GM23338 (cell line): ENCODE data around the gene AARS2. TPM values are rescaled to one million over a fixed set of nuclear protein-coding genes. Genes with fewer than 3 reads are reported as not detected.

Experiments
- ATAC-seq: fragments of 200-7000 bp; cut with Tn5 transposase; 3 replicates; pipeline ENCODE4 v1.9.1; 2020
- DNase-seq: peaks from one replicate; pipeline ENCODE4 v3.0.0-alpha.2; 2015; ENCODE audit warnings: low spot score
- H2AFZ ChIP-seq: fragments of 200-600 bp; sonication (generic); 2 replicates; pipeline ENCODE4 v1.8.0; 2016; ENCODE audit warnings: antibody characterized with exemption, mild to moderate bottlenecking, moderate library complexity
- H3F3A ChIP-seq: fragments of 200-600 bp; sonication (generic); replicated peaks from 2 replicates; pipeline ENCODE4 v1.8.0; 2017; ENCODE audit warnings: antibody characterized with exemption, mixed run types, low read depth
- H3K27ac ChIP-seq: fragments of 200-600 bp; sonication (generic); 2 replicates; pipeline ENCODE4 v1.6.1; 2016; ENCODE audit warnings: low read depth
- H3K27me3 ChIP-seq: fragments of 200-600 bp; sonication (generic); 2 replicates; pipeline ENCODE4 v1.8.0; 2016; ENCODE audit warnings: mild to moderate bottlenecking, mixed run types, moderate library complexity; ENCODE audit not compliant: insufficient read depth
- H3K36me3 ChIP-seq: fragments of 200-600 bp; sonication (generic); 2 replicates; pipeline ENCODE4 v1.8.0; 2016; ENCODE audit warnings: mild to moderate bottlenecking; ENCODE audit not compliant: insufficient read depth
- H3K4me1 ChIP-seq: fragments of 200-600 bp; sonication (generic); 2 replicates; pipeline ENCODE4 v1.8.0; 2016; ENCODE audit warnings: mild to moderate bottlenecking, moderate library complexity; ENCODE audit not compliant: insufficient read depth
- H3K4me2 ChIP-seq: fragments of 200-600 bp; sonication (generic); 2 replicates; pipeline ENCODE4 v1.7.1; 2017; ENCODE audit warnings: mixed run types
- H3K4me3 ChIP-seq: fragments of 200-600 bp; sonication (generic); 2 replicates; pipeline ENCODE4 v1.6.1; 2016; ENCODE audit warnings: mixed run types
- H3K79me2 ChIP-seq: fragments of 200-600 bp; sonication (generic); replicated peaks from 2 replicates; pipeline ENCODE4 v1.8.0; 2017; ENCODE audit warnings: mild to moderate bottlenecking; ENCODE audit not compliant: insufficient read depth
- H3K9me2 ChIP-seq: fragments of 200-600 bp; sonication (generic); 2 replicates; pipeline ENCODE4 v1.8.0; 2017; ENCODE audit not compliant: insufficient read depth
- H4K20me1 ChIP-seq: fragments of 200-600 bp; sonication (generic); replicated peaks from 2 replicates; pipeline ENCODE4 v1.8.0; 2017; ENCODE audit warnings: mild to moderate bottlenecking; ENCODE audit not compliant: insufficient read depth
- H3K27ac Mint-ChIP-seq: 2 replicates; pipeline ENCODE4 v1.8.0; 2020; ENCODE audit warnings: inconsistent platforms, mild to moderate bottlenecking, moderate library complexity, mixed read lengths
- H3K27me3 Mint-ChIP-seq: 3 replicates; pipeline ENCODE4 v1.8.0; 2022; ENCODE audit warnings: low read depth, mild to moderate bottlenecking, moderate library complexity, mixed read lengths, inconsistent platforms; ENCODE audit not compliant: insufficient read depth, poor library complexity
- H3K36me3 Mint-ChIP-seq: 3 replicates; pipeline ENCODE4 v1.8.0; 2021; ENCODE audit warnings: low read depth, mild to moderate bottlenecking, inconsistent platforms, moderate library complexity, mixed read lengths
- H3K4me1 Mint-ChIP-seq: 3 replicates; pipeline ENCODE4 v1.8.0; 2020; ENCODE audit warnings: mild to moderate bottlenecking, inconsistent platforms, mixed read lengths
- H3K4me3 Mint-ChIP-seq: 3 replicates; pipeline ENCODE4 v1.8.0; 2021; ENCODE audit warnings: moderate library complexity, mild to moderate bottlenecking, inconsistent platforms, mixed read lengths
- H3K9me3 Mint-ChIP-seq: 3 replicates; pipeline ENCODE4 v1.8.0; 2020; ENCODE audit warnings: moderate library complexity, mild to moderate bottlenecking, inconsistent platforms, mixed read lengths
- CREB1 ChIP-seq: fragments of 250-450 bp; sonication (Bioruptor Pico); IDR thresholded peaks from 2 replicates; pipeline ENCODE4 v1.5.0; 2020; ENCODE audit warnings: low read depth, mild to moderate bottlenecking, moderate library complexity
- EZH2 ChIP-seq: fragments of 200-600 bp; sonication (generic); IDR thresholded peaks from one replicate; pipeline ENCODE4 v1.8.0; 2017; ENCODE audit warnings: antibody characterized with exemption, mild to moderate bottlenecking, low read depth; ENCODE audit not compliant: unreplicated experiment
- EZH2phosphoT487 ChIP-seq: fragments of 200-600 bp; sonication (generic); IDR thresholded peaks from one replicate; pipeline ENCODE4 v1.8.1; 2018; ENCODE audit warnings: antibody characterized with exemption; ENCODE audit not compliant: unreplicated experiment
- NANOG ChIP-seq: IDR thresholded peaks from 2 replicates; pipeline ENCODE4 v1.6.1; 2016; ENCODE audit warnings: antibody characterized with exemption, borderline replicate concordance
- POLR2AphosphoS5 ChIP-seq: IDR thresholded peaks from 2 replicates; pipeline ENCODE4 v1.6.1; 2016; ENCODE audit warnings: antibody characterized with exemption, low read depth
- ZNF114 ChIP-seq: fragments of 250-450 bp; sonication (Bioruptor Pico); IDR thresholded peaks from 2 replicates; pipeline ENCODE4 v1.5.0; 2020; ENCODE audit warnings: mild to moderate bottlenecking, moderate library complexity
- polyA plus RNA-seq: library from polyadenylated mRNA; unstranded; fragments of >200 nt; fragmentation: Nextera tagmentation; extraction: Ambion mirVana; gene quantifications from 2 replicates; pipeline ENCODE4 v1.2.1, GENCODE V29; 2016
- total RNA-seq: library from RNA; depleted of rRNA; stranded (reverse); fragments of >200 nt; shearing (Covaris generic); gene quantifications from 2 replicates; pipeline ENCODE4 v1.2.3, GENCODE V29; 2014
- TF ChIP-seq, protein P1 (sequence below): IDR thresholded peaks from one replicate; pipeline ENCODE4 v1.6.1; 2018; ENCODE audit warnings: antibody characterized with exemption; ENCODE audit not compliant: unreplicated experiment
- TF ChIP-seq, protein P2 (sequence below), 2 experiments: fragments of 200-600 bp in 1 of 2; sonication (generic) in 1 of 2; conservative IDR thresholded peaks; 2 replicates each; pipeline versions ENCODE4 v1.5.1 to v1.6.1; 2016 to 2017; ENCODE audit warnings: antibody characterized with exemption in 2 of 2, low read depth in 2 of 2, mild to moderate bottlenecking in 2 of 2, moderate library complexity in 1 of 2

Gene AARS2
- total and polyA plus RNA-seq, 2 experiments from 2014 or later, result 6.5 to 23.2 TPM

DNA sequence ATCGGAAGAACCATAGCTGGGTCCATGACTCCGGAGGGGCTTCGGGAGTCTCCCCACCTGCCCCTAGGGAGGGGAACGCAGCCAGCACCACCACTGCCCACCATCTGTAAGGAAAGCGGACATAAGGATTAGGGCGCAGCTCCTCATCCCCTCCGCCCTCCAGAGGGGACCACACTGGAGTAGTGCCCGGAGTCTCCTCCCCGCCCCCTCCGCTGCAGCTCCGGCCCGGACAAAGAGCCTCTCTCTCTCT is 56.4 kb downstream of the AARS2 start:
- ATAC-seq, result peak; percentile 45
- no peak overlapping the region for H2AFZ ChIP-seq
- peaks cover 66% of the 10 kb centered on the region for H3K36me3 Mint-ChIP-seq

DNA sequence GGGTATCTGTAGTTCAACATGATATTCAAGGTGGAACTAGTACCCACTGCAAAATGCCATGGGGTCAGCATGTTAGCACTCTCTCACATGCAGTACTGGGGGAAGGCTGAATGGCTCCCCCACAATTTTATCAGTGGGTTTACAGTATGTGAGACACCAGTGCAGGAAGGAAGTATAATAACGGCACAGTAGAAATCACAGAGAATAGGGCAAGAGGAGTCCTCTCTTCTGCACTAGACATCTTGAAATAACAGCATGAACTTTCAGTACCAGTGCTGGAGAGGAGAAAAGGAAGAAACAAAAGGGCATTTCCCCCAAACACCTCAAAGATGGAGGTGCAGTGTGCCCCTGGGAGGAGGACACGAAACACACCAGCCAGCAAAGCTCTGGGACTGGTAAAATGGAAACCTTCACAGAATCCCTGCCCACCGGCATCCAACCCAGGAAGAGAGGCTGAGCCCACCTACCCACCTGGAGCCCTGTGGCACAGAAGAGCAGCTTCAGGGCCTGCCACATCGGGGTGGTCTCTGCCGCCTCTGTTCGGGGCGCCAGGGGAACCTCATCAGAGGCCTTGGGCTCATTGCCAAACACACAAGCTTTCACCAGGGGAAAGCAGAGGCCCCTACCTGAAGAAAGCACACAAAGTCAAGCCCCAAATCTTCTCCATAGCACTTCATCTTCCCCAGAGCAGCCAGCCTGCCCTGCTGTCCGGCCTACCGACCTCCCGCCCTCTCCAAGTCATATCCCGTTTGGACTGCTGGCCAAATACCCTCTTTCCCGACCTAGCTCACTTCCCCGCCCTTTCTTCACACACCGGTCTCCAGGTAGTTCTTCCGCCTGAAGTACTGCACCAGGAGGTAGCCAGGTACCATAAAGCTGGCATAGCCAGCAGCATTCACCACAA is 57.0 kb downstream of the AARS2 start:
- DNase-seq, result peak; percentile 53
- ATAC-seq, result peak; percentile 2
- Mint-ChIP-seq H3K27me3 (peaks cover 51% of the 10 kb centered on the region), H3K4me3 (peak overlapping the region; percentile 96), H3K27ac (peak overlapping the region; percentile 97), H3K36me3 (peaks cover 71% of the 10 kb centered on the region), H3K9me3 (peaks cover 7% of the 10 kb centered on the region), H3K4me1 (peaks cover 49% of the 10 kb centered on the region)
- Histone ChIP-seq H3F3A (peaks cover 54% of the 10 kb centered on the region), H3K9me2 (no peaks in the 10 kb centered on the region), H4K20me1 (peaks cover 23% of the 10 kb centered on the region), H3K27me3 (no peaks in the 10 kb centered on the region), H3K4me2 (peak overlapping the region; percentile 97), H2AFZ (no peak overlapping the region), H3K79me2 (peaks cover 22% of the 10 kb centered on the region), H3K27ac (peak overlapping the region; percentile 97), H3K4me3 (peak overlapping the region; percentile 94), H3K4me1 (peaks cover 3% of the 10 kb centered on the region; the same call in 1 of the 2 replicates), H3K36me3 (peaks cover 33% of the 10 kb centered on the region)
- TF ChIP-seq ZNF114 (CRISPR knock-in tag) (no peak), CREB1 (no peak), EZH2 (no peak), NANOG (no peak)
- TF ChIP-seq, protein P1, sequence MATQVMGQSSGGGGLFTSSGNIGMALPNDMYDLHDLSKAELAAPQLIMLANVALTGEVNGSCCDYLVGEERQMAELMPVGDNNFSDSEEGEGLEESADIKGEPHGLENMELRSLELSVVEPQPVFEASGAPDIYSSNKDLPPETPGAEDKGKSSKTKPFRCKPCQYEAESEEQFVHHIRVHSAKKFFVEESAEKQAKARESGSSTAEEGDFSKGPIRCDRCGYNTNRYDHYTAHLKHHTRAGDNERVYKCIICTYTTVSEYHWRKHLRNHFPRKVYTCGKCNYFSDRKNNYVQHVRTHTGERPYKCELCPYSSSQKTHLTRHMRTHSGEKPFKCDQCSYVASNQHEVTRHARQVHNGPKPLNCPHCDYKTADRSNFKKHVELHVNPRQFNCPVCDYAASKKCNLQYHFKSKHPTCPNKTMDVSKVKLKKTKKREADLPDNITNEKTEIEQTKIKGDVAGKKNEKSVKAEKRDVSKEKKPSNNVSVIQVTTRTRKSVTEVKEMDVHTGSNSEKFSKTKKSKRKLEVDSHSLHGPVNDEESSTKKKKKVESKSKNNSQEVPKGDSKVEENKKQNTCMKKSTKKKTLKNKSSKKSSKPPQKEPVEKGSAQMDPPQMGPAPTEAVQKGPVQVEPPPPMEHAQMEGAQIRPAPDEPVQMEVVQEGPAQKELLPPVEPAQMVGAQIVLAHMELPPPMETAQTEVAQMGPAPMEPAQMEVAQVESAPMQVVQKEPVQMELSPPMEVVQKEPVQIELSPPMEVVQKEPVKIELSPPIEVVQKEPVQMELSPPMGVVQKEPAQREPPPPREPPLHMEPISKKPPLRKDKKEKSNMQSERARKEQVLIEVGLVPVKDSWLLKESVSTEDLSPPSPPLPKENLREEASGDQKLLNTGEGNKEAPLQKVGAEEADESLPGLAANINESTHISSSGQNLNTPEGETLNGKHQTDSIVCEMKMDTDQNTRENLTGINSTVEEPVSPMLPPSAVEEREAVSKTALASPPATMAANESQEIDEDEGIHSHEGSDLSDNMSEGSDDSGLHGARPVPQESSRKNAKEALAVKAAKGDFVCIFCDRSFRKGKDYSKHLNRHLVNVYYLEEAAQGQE, result no peak
- TF ChIP-seq, protein P2, sequence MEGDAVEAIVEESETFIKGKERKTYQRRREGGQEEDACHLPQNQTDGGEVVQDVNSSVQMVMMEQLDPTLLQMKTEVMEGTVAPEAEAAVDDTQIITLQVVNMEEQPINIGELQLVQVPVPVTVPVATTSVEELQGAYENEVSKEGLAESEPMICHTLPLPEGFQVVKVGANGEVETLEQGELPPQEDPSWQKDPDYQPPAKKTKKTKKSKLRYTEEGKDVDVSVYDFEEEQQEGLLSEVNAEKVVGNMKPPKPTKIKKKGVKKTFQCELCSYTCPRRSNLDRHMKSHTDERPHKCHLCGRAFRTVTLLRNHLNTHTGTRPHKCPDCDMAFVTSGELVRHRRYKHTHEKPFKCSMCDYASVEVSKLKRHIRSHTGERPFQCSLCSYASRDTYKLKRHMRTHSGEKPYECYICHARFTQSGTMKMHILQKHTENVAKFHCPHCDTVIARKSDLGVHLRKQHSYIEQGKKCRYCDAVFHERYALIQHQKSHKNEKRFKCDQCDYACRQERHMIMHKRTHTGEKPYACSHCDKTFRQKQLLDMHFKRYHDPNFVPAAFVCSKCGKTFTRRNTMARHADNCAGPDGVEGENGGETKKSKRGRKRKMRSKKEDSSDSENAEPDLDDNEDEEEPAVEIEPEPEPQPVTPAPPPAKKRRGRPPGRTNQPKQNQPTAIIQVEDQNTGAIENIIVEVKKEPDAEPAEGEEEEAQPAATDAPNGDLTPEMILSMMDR (conservative IDR thresholded peaks at IDR 0.05; ENCODE audit: low read depth in 2 of 2), result no peak

More for the DNA sequence above, 56.4 kb downstream of the AARS2 start:
- peak; percentile 81 for DNase-seq
- Histone ChIP-seq H3K4me3 (peak overlapping the region; percentile 94), H3F3A (peaks cover 49% of the 10 kb centered on the region), H3K79me2 (peaks cover 16% of the 10 kb centered on the region), H3K4me2 (peak overlapping the region; percentile 97), H3K36me3 (peaks cover 27% of the 10 kb centered on the region), H3K27me3 (no peaks in the 10 kb centered on the region), H4K20me1 (peaks cover 17% of the 10 kb centered on the region), H3K4me1 (no peaks in the 10 kb centered on the region), H3K27ac (peak overlapping the region; percentile 97), H3K9me2 (no peaks in the 10 kb centered on the region)
- peaks cover 48% of the 10 kb centered on the region for H3K27me3 Mint-ChIP-seq
- H3K27ac Mint-ChIP-seq, result peak overlapping the region; percentile 97
- H3K4me3 Mint-ChIP-seq, result peak overlapping the region; percentile 96
- peaks cover 7% of the 10 kb centered on the region for H3K9me3 Mint-ChIP-seq
- H3K4me1 Mint-ChIP-seq, result peaks cover 47% of the 10 kb centered on the region
- TF ChIP-seq POLR2AphosphoS5 (no peak), NANOG (no peak), EZH2phosphoT487 (no peak)
- TF ChIP-seq, protein P2 (conservative IDR thresholded peaks at IDR 0.05; ENCODE audit: low read depth in 2 of 2), result no peak
- TF ChIP-seq, protein P1, result no peak
